ENCODE measurements around the gene CXCR1. TPM values are rescaled to one million over a fixed set of nuclear protein-coding genes. Genes with fewer than 3 reads are reported as not detected.
"Not testable (repeated sequence)": the region's sequence is repeated elsewhere in the genome, so short reads cannot be mapped to it uniquely, and the experiment has no call there.

The CXCR1 gene
- total and polyA plus RNA-seq, 2 of the 4 experiments (the other 2 are of a cell fraction) = not detected

DNA sequence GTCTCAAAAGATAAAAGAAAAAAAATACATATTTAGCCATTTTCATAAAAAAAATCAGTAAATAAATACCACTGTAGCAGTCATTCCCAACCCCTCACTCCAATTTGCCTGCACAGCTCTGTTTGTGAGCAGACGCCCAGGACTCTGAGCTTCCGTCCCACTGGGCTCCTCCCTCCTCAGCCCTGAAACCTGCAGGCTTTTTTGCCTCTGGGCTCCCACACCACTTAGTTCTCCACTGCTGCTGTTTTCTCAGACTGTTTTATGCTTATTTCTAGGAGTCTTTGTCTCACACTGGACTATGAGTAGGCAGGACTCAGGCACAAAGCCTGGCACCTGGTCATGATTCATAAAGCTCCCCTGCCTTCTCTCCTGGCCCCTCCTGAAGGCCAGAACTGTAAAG is 6.1 kb upstream of the CXCR1 start:
- intact Hi-C loops (cut with micrococcal nuclease) (no loop called here), dilution Hi-C loops (cut with HindIII; ENCODE audit: low sequenced_read_pairs, unreplicated experiment) (no loop called here), in situ Hi-C loops (cut with MboI; ENCODE audit: low sequenced_read_pairs) (no loop called here)
- no peak overlapping the region for H3K23ac ChIP-seq (ENCODE audit: low read depth, low read length)
- no peak overlapping the region for H2AK9ac ChIP-seq (replicated peaks; ENCODE audit: low read depth, low read length, poor library complexity)
- H2BK5ac ChIP-seq (ENCODE audit: low read depth, low read length, poor library complexity, severe bottlenecking) = no peak overlapping the region
- H3K36me3 ChIP-seq (ENCODE audit: control insufficient read depth, insufficient read depth, low read length) = no peaks in the 10 kb centered on the region
- DNase-seq (no peak), ATAC-seq (ENCODE audit: low read depth) (no peak)
- H3K56ac ChIP-seq (ENCODE audit: extremely low read depth, insufficient read depth, low read length) = no peak overlapping the region
- H3K27me3 ChIP-seq (ENCODE audit: control insufficient read depth, insufficient read depth, low read length) = peaks cover 9% of the 10 kb centered on the region
- POLR2A ChIA-PET (ENCODE audit: unreplicated experiment) = no interaction called here
- no peaks in the 10 kb centered on the region for H4K20me1 ChIP-seq (ENCODE audit: insufficient read depth, low read length)
- H3K9me3 ChIP-seq (ENCODE audit: control insufficient read depth, insufficient read depth, low read length) = no peaks in the 10 kb centered on the region
- H3K14ac ChIP-seq (replicated peaks; ENCODE audit: low read depth, low read length) = no peak overlapping the region
- no peak overlapping the region for H4K8ac ChIP-seq (ENCODE audit: low read depth in 2 of 2, low read length in 2 of 2)
- no peak overlapping the region for H2BK15ac ChIP-seq (ENCODE audit: low read depth, low read length)
- no peak overlapping the region for H3K18ac ChIP-seq (ENCODE audit: low read depth, low read length)
- H3K9me1 ChIP-seq (ENCODE audit: insufficient read depth, low read length) = no peaks in the 10 kb centered on the region
- H4K5ac ChIP-seq (ENCODE audit: low read depth, low read length) = no peak overlapping the region
- CTCF ChIA-PET = no interaction called here
- H2AFZ ChIP-seq (replicated peaks; ENCODE audit: low read length, poor library complexity) = no peak overlapping the region
- H3K4ac ChIP-seq (ENCODE audit: low read depth, low read length) = no peak overlapping the region
- no peaks in the 10 kb centered on the region for H3K79me1 ChIP-seq (ENCODE audit: low read depth in 1 of 2, low read length in 2 of 2)
- no peak for TF ChIP-seq RCOR1 (IDR thresholded peaks at IDR 0.05; ENCODE audit: insufficient replicate concordance, low read length)
- TF ChIP-seq NFE2L2 (IDR thresholded peaks at IDR 0.05; ENCODE audit: low read depth, low read length) = no peak
- TF ChIP-seq, protein P1, sequence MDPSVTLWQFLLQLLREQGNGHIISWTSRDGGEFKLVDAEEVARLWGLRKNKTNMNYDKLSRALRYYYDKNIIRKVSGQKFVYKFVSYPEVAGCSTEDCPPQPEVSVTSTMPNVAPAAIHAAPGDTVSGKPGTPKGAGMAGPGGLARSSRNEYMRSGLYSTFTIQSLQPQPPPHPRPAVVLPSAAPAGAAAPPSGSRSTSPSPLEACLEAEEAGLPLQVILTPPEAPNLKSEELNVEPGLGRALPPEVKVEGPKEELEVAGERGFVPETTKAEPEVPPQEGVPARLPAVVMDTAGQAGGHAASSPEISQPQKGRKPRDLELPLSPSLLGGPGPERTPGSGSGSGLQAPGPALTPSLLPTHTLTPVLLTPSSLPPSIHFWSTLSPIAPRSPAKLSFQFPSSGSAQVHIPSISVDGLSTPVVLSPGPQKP (IDR thresholded peaks at IDR 0.05; ENCODE audit: borderline replicate concordance, low read depth, low read length) = no peak
- TF ChIP-seq SMC3 (IDR thresholded peaks at IDR 0.05; ENCODE audit: low read depth, low read length) = no peak
- TF ChIP-seq CHD1 (IDR thresholded peaks at IDR 0.05; ENCODE audit: low read depth, low read length) = no peak
- no peak for TF ChIP-seq FOS (IDR thresholded peaks at IDR 0.05; ENCODE audit: low read depth, low read length)
- H2BK120ac ChIP-seq (ENCODE audit: low read depth, low read length) = no peak overlapping the region
- H3K4me2 ChIP-seq (ENCODE audit: low read depth, low read length) = no peak overlapping the region
- H3K4me3 ChIP-seq (ENCODE audit: insufficient read depth, low read depth, low read length) = no peak overlapping the region
- 80% methylated on average over 2 of the region's 2 CpGs; no CpG with 5 or more reads in 1 of the 2 experiments for WGBS, 2 experiments (ENCODE audit: extremely low coverage in 2 of 2, insufficient read length in 1 of 2)
- peaks cover 1% of the 10 kb centered on the region; the same call in 1 of the 2 replicates for H3K4me1 ChIP-seq (ENCODE audit: control insufficient read depth, insufficient read depth, low read length)
- H2BK20ac ChIP-seq (ENCODE audit: low read depth, low read length) = no peak overlapping the region
- no peak overlapping the region for H3K27ac ChIP-seq (ENCODE audit: insufficient read depth, low read length)
- H2AK5ac ChIP-seq (ENCODE audit: low read depth, low read length) = no peak overlapping the region
- H4K91ac ChIP-seq (ENCODE audit: insufficient read depth, low read depth, low read length) = no peak overlapping the region
- H3K9ac ChIP-seq (ENCODE audit: low read depth, low read length) = no peak overlapping the region
- no TSS peak for BruUV-seq (replicated peaks)

DNA sequence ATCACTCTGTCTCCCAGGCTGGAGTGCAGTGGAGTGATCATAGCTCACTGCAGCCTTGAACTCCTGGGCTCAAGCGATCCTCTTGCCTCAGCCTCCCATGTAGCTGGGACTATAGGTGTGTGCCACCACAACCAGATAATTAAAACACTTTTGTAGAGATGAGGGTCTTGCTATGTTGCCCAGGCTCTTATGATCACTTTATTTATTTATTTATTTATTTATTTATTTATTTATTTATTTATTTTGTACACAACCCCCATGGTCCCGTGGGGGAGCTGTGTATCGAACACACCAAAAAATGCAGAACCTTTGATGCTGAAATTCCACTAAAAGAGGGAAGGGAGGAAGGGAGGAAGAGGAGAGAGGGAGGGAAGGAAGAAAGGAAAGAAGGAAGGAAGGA is 5.0 kb upstream of the CXCR1 start:
- H3K27me3 ChIP-seq (ENCODE audit: control insufficient read depth, insufficient read depth, low read length) = peaks cover 17% of the 10 kb centered on the region
- H2AK5ac ChIP-seq (ENCODE audit: low read depth, low read length); CTCF ChIA-PET; H3K36me3 ChIP-seq (ENCODE audit: control insufficient read depth, insufficient read depth, low read length); H3K14ac ChIP-seq (replicated peaks; ENCODE audit: low read depth, low read length); H3K56ac ChIP-seq (ENCODE audit: extremely low read depth, insufficient read depth, low read length); H3K4me1 ChIP-seq (ENCODE audit: control insufficient read depth, insufficient read depth, low read length); H2AFZ ChIP-seq (replicated peaks; ENCODE audit: low read length, poor library complexity); in situ Hi-C loops (cut with MboI; ENCODE audit: low sequenced_read_pairs); ATAC-seq (ENCODE audit: low read depth); H4K5ac ChIP-seq (ENCODE audit: low read depth, low read length); BruUV-seq (replicated peaks); H2AK9ac ChIP-seq (replicated peaks; ENCODE audit: low read depth, low read length, poor library complexity); H4K8ac ChIP-seq (ENCODE audit: low read depth in 2 of 2, low read length in 2 of 2); H3K79me1 ChIP-seq (ENCODE audit: low read depth in 1 of 2, low read length in 2 of 2); H3K27ac ChIP-seq (ENCODE audit: insufficient read depth, low read length); H3K23ac ChIP-seq (ENCODE audit: low read depth, low read length); H2BK15ac ChIP-seq (ENCODE audit: low read depth, low read length); H3K4me3 ChIP-seq (ENCODE audit: insufficient read depth, low read depth, low read length); dilution Hi-C loops (cut with HindIII; ENCODE audit: low sequenced_read_pairs, unreplicated experiment); H3K9me1 ChIP-seq (ENCODE audit: insufficient read depth, low read length); H4K20me1 ChIP-seq (ENCODE audit: insufficient read depth, low read length); H2BK20ac ChIP-seq (ENCODE audit: low read depth, low read length); H3K18ac ChIP-seq (ENCODE audit: low read depth, low read length); H2BK5ac ChIP-seq (ENCODE audit: low read depth, low read length, poor library complexity, severe bottlenecking); H4K91ac ChIP-seq (ENCODE audit: insufficient read depth, low read depth, low read length); DNase-seq; H3K4ac ChIP-seq (ENCODE audit: low read depth, low read length); H3K9me3 ChIP-seq (ENCODE audit: control insufficient read depth, insufficient read depth, low read length); H3K4me2 ChIP-seq (ENCODE audit: low read depth, low read length); H3K9ac ChIP-seq (ENCODE audit: low read depth, low read length); POLR2A ChIA-PET (ENCODE audit: unreplicated experiment); H2BK120ac ChIP-seq (ENCODE audit: low read depth, low read length); intact Hi-C loops (cut with micrococcal nuclease): not testable (repeated sequence)
- WGBS, 2 experiments (ENCODE audit: extremely low coverage in 2 of 2, insufficient read length in 1 of 2) = 100% methylated on average over 1 of the region's 3 CpGs; no CpG with 5 or more reads in 1 of the 2 experiments

Measured in IMR-90 (cell line).